ENCODE results near the gene PLCZ1. TPM values are rescaled to one million over a fixed set of nuclear protein-coding genes. Genes with fewer than 3 reads are reported as not detected.

PLCZ1 gene
- total RNA-seq, 1 experiment from 2014 or later = not detected

- intact Hi-C loops (cut with micrococcal nuclease; ENCODE audit: unreplicated experiment) = no loop called here
- H3K4me1 ChIP-seq (ENCODE audit: insufficient read depth, low read length, poor library complexity, severe bottlenecking) = no peaks in the 10 kb centered on the region
- no peaks in the 10 kb centered on the region for H3K27me3 ChIP-seq (replicated peaks; ENCODE audit: insufficient read depth, low read depth, low read length, poor library complexity)
- CTCF ChIA-PET = no interaction called here
- H3K27ac ChIP-seq (ENCODE audit: low read depth, low read length, poor library complexity, severe bottlenecking) = no peak overlapping the region
- no peak for DNase-seq (ENCODE audit: low spot score)
- POLR2A ChIA-PET (ENCODE audit: low non-redundant PET) = no interaction called here
- H3K36me3 ChIP-seq (ENCODE audit: insufficient read depth, low read length, poor library complexity, severe bottlenecking) = no peaks in the 10 kb centered on the region
- BruUV-seq (replicated peaks) = no TSS peak
- TF ChIP-seq EZH2 (IDR thresholded peaks at IDR 0.05; ENCODE audit: borderline replicate concordance, low read depth, low read length, poor library complexity, severe bottlenecking) (no peak), CTCF (conservative IDR thresholded peaks at IDR 0.05; ENCODE audit: low read depth, low read length) (no peak)
- no peak overlapping the region for H3K4me3 ChIP-seq (ENCODE audit: low read depth, low read length, poor library complexity, severe bottlenecking)
- no peaks in the 10 kb centered on the region for H3K9me3 ChIP-seq (ENCODE audit: low read depth, low read length, poor library complexity, severe bottlenecking)
Observed at GRCh38 chr12:18683327-18684013, 54.3 kb downstream of the PLCZ1 start.

- DNase-seq (ENCODE audit: low spot score) = no peak
- CTCF ChIA-PET = no interaction called here
- no peak overlapping the region for H3K27ac ChIP-seq (ENCODE audit: low read depth, low read length, poor library complexity, severe bottlenecking)
- H3K4me3 ChIP-seq (ENCODE audit: low read depth, low read length, poor library complexity, severe bottlenecking) = no peak overlapping the region
- POLR2A ChIA-PET (ENCODE audit: low non-redundant PET) = no interaction called here
- H3K9me3 ChIP-seq (ENCODE audit: low read depth, low read length, poor library complexity, severe bottlenecking) = no peaks in the 10 kb centered on the region
- no TSS peak for BruUV-seq (replicated peaks)
- intact Hi-C loops (cut with micrococcal nuclease; ENCODE audit: unreplicated experiment) = no loop called here
- H3K4me1 ChIP-seq (ENCODE audit: insufficient read depth, low read length, poor library complexity, severe bottlenecking) = no peaks in the 10 kb centered on the region
- H3K27me3 ChIP-seq (replicated peaks; ENCODE audit: insufficient read depth, low read depth, low read length, poor library complexity) = no peaks in the 10 kb centered on the region
- no peak for TF ChIP-seq EZH2 (IDR thresholded peaks at IDR 0.05; ENCODE audit: borderline replicate concordance, low read depth, low read length, poor library complexity, severe bottlenecking)
- no peak for TF ChIP-seq CTCF (conservative IDR thresholded peaks at IDR 0.05; ENCODE audit: low read depth, low read length)
- H3K36me3 ChIP-seq (ENCODE audit: insufficient read depth, low read length, poor library complexity, severe bottlenecking) = no peaks in the 10 kb centered on the region
Observed at GRCh38 chr12:18681818-18682217, 56.0 kb downstream of the PLCZ1 start.

GRCh38 chr12:18676996-18677588 is 60.7 kb downstream of the PLCZ1 start:
- no peak for DNase-seq (ENCODE audit: low spot score)
- intact Hi-C loops (cut with micrococcal nuclease; ENCODE audit: unreplicated experiment) = loop anchor here (1.0 kb wide), 1 partner anchor 22 kb away; no protein-coding TSS in a partner anchor
- POLR2A ChIA-PET (ENCODE audit: low non-redundant PET) = no interaction called here
- Histone ChIP-seq H3K27me3 (replicated peaks; ENCODE audit: insufficient read depth, low read depth, low read length, poor library complexity) (no peaks in the 10 kb centered on the region), H3K27ac (ENCODE audit: low read depth, low read length, poor library complexity, severe bottlenecking) (no peak overlapping the region), H3K36me3 (ENCODE audit: insufficient read depth, low read length, poor library complexity, severe bottlenecking) (no peaks in the 10 kb centered on the region), H3K4me3 (ENCODE audit: low read depth, low read length, poor library complexity, severe bottlenecking) (no peak overlapping the region), H3K4me1 (ENCODE audit: insufficient read depth, low read length, poor library complexity, severe bottlenecking) (no peaks in the 10 kb centered on the region), H3K9me3 (ENCODE audit: low read depth, low read length, poor library complexity, severe bottlenecking) (no peaks in the 10 kb centered on the region)
- BruUV-seq (replicated peaks) = no TSS peak
- CTCF ChIA-PET = no interaction called here
- TF ChIP-seq EZH2 (IDR thresholded peaks at IDR 0.05; ENCODE audit: borderline replicate concordance, low read depth, low read length, poor library complexity, severe bottlenecking) (no peak), CTCF (conservative IDR thresholded peaks at IDR 0.05; ENCODE audit: low read depth, low read length) (no peak)

All from A673 (cell line).